Suprapubic skin (tissue), 3 donors: ENCODE data around the gene CACNA1H.

Source experiments
- CTCF ChIP-seq, 2 donors: fragments of 200-600 bp in 1 of 2; fragments of 450-650 bp in 1 of 2; sonication (generic) in 1 of 2; IDR thresholded peaks; one replicate each; pipeline ENCODE4 v1.5.1; 2016 to 2019; ENCODE audit warnings: antibody characterized with exemption in 2 of 2, mild to moderate bottlenecking in 1 of 2, moderate library complexity in 1 of 2
- POLR2A ChIP-seq, 2 donors: fragments of 450-650 bp; IDR thresholded peaks; one replicate each; pipeline ENCODE4 v1.6.1; 2017; ENCODE audit warnings: antibody characterized with exemption in 2 of 2, mild to moderate bottlenecking in 2 of 2, moderate library complexity in 2 of 2

- TF ChIP-seq CTCF (IDR thresholded peaks at IDR 0.05) (peak; percentile 10 to 56), POLR2A (IDR thresholded peaks at IDR 0.05) (no peak)
These were observed 41.9 kb downstream of the CACNA1H start for GRCh38 chr16:1194665-1195392.
